LHCN-M2 (cell line): ENCODE results near the gene NR1D1. TPM values are rescaled to one million over a fixed set of nuclear protein-coding genes. Genes with fewer than 3 reads are reported as not detected.
"Not testable (repeated sequence)": the region's sequence is repeated elsewhere in the genome, so short reads cannot be mapped to it uniquely, and the experiment has no call there.

Source experiments
- DNase-seq: peaks from one replicate; pipeline ENCODE4 v3.0.0-alpha.2; 2012; ENCODE audit warnings: low read depth
- polyA plus RNA-seq: library from polyadenylated mRNA; unstranded; fragments of >200 nt; gene quantifications from one replicate; pipeline ENCODE4 v1.2.1, GENCODE V29; 2012; ENCODE audit warnings: missing spikeins
- total RNA-seq: library from RNA; depleted of rRNA; stranded (reverse); fragments of >200 nt; gene quantifications from 2 replicates; pipeline ENCODE4 v1.2.3, GENCODE V29; 2014; rRNA removed

NR1D1 gene
- 1.5 and 3.4 TPM in 2 replicates for total RNA-seq
- polyA plus RNA-seq: 3.6 TPM

DNA sequence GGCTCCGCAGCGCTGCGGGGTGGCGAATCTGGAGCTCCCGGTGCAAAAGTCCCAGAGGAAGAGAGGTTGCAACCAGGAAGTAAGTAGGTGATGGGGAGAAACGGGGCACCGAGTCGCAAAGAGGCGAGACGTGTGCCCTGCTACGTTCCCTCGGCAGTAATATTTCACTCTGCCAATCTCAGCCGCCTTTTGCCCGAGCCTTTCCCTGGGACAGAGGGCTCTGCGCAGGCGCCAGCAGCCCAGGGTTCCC is at the start of gene NR1D1:
TSS of gene NR1D1 (minus strand) at position 171 of the 250 bp plus-strand sequence. CDS start 495 bp downstream, outside the sequence.
- no peak for DNase-seq

DNA sequence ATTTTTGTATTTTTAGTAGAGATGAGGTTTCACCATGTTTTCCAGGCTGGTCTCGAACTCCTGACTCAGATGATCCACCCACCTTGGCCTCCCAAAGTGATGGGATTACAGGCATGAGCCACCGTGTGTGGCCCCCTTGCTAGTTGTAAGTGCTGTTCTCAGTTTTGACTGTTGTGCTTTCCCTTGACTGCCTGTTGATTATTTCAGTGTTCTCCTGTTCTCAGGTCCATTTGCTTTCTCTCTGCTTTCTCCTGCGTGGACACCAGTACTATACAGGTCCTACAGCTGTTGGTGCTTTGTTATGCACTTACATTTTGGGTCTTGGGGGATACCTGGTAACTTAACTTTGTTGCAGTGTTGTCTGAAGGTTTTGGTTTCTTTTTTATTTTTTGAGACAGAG is 48.1 kb upstream of the NR1D1 start:
- DNase-seq: no peak

- no peak for DNase-seq
Measured at GRCh38 chr17:40145476-40145875, 45.1 kb upstream of the NR1D1 start.

DNA sequence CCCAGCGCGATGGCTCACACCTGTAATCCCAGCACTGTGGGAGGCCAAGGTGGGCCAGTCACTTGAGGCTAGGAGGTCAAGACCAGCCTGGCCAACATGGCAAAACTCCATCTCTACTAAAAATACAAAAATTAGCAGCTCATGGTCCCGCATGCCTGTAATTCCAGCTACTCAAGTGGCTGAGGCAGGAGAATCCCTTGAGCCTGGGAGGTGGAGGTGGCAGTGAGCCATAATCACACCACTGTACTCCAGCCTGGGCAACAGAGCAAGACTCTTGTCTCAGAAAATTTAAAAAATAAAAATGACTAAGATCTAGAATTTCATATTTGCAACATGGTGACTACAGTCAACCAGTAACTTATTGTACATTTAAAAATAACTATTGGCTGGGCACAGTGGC is 42.8 kb upstream of the NR1D1 start:
- not testable (repeated sequence) for DNase-seq

DNA sequence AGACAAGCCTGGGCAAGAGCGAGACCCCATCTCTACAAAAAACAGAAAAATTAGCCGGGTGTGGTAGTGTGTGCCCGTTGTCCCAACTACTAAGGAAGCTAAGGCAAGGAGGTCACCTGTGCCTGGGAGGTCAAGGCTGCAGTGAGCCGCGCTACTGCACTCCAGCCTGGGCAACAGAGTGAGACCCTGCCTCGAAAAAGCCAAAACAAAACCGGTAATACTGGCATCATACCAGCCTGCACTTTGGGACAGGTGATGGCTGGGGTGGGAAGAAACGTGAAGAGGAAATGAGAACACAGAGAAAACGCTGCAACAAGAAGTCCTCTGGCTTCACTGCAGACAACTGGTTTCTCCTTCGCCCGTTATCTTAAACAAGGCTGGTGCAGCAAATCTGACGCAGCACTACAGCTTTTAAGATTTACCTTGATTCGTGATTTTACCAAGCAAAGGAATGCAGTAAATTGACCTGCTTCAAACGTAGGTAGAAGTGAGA is 39.2 kb upstream of the NR1D1 start:
- no peak for DNase-seq

DNA sequence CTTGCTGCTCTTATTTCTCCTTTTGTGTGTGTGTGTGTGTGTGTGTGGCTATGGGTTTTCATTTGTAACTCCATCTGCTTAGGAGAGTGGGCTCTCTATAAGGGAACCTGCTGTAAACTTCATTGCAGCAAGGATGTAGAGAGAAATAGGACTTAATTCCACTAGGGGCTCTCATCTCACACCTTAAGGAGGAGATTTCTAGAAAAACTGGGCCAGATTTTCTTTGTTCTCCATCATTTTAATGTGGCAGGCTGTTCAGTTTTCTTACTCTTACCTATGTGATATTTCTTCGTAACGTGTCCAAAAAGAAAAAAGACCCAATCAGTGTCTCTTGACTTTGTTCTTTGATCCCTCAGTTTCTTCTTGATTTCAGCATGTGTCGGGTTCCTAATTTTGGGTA is 35.4 kb upstream of the NR1D1 start:
- DNase-seq: no peak

DNA sequence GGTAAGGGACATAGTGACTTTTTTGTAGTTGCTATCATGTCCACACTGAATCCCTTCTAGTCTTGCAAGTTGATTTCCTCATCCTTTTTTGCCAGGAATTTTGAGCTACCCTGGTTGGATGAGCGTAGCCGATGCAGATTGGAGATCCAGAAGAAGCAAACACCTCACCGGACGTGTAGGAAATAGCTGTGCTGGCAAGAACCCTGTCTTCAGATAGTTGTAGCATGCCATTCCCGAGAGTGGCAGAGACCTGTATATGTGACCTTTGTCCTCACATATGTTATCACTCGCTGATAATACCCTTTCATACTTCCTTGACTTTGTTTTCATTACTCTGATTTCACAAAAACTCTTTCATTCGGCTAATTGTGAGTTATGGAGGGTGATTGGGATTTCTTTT is 33.8 kb upstream of the NR1D1 start:
- no peak for DNase-seq

GRCh38 chr17:40130352-40131042 is 30.1 kb upstream of the NR1D1 start:
- DNase-seq: no peak

GRCh38 chr17:40129498-40129897 is 29.1 kb upstream of the NR1D1 start:
- DNase-seq: no peak

DNA sequence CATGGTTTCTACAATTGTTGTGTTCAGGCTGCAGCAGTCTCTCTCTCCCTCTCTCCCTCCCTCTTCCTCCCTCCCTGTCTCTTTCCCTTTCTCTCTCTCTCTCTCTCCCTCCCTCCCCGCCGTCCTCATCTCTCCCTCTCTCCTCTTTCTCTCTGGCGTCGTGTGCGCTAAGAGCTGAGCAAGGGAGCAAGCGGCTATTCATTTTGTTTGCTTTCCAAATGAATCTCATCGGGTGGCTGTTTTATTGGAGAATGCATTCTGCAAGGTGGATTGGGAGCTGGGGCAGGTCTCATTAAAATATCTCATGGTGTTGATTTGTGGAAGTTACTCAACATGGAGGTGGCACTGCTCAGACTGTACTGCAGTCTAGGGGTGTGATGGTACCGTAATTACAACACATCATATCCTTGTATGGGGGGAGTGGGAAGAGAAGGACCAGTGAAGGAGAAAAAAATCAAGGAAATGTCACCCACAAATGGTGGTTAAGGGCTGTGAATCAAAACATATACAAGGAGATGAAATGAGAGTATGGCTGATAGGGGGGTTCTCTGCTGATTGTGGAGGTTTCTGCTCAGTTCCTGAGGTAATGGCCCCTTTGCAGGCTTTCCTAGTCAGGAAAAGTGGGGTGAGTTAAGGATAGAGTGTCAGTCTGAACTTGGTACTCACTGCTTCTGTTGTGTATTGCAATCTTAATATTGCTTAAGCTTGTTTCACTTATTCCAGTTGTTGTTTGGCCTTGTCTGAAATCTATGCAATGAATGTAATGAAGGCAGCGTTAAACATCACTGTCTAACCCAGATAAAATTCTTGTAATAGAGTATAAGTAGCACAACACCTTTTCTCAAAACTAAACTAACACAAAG is 24.1 kb upstream of the NR1D1 start:
- no peak for DNase-seq

GRCh38 chr17:40123811-40124114 is 23.4 kb upstream of the NR1D1 start:
- DNase-seq: no peak

DNA sequence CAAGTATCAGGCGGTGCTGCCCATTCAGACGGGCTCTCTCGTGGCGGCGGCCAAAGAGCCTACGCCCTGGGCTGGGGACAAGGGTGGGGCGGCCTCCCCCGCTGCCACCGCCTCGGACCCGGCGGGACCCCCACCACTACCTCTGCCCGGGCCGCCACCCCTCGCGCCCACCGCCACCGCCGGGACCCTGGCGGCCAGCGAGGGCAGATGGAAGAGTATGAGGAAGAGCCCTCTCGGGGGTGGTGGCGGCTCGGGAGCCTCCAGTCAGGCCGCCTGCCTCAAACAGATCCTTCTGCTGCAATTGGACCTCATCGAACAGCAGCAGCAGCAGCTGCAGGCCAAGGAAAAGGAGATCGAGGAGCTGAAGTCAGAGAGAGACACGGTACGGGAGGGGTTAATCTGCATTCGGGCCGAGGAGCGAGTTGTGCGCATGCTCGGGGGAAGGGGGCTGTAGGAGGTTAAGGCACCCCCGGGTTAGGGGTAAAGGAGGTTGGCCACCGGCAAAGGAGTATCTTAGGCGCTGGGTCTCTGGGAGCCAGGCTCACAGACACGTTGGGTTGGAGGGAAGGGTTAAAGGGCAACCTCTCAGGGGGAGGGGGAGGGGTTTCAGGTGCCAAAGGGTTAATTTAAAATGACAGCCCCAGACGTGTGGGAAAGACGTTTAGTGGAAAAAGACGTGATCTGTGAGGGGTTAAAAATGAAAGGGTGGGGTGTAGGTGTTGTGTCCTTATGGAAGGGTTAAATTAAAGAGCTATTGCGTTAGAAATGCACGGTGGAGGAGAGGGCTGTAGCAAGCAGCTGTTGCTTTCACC is 22.8 kb upstream of the NR1D1 start:
- DNase-seq: no peak

GRCh38 chr17:40122136-40122998 is 22.0 kb upstream of the NR1D1 start:
- DNase-seq: no peak

DNA sequence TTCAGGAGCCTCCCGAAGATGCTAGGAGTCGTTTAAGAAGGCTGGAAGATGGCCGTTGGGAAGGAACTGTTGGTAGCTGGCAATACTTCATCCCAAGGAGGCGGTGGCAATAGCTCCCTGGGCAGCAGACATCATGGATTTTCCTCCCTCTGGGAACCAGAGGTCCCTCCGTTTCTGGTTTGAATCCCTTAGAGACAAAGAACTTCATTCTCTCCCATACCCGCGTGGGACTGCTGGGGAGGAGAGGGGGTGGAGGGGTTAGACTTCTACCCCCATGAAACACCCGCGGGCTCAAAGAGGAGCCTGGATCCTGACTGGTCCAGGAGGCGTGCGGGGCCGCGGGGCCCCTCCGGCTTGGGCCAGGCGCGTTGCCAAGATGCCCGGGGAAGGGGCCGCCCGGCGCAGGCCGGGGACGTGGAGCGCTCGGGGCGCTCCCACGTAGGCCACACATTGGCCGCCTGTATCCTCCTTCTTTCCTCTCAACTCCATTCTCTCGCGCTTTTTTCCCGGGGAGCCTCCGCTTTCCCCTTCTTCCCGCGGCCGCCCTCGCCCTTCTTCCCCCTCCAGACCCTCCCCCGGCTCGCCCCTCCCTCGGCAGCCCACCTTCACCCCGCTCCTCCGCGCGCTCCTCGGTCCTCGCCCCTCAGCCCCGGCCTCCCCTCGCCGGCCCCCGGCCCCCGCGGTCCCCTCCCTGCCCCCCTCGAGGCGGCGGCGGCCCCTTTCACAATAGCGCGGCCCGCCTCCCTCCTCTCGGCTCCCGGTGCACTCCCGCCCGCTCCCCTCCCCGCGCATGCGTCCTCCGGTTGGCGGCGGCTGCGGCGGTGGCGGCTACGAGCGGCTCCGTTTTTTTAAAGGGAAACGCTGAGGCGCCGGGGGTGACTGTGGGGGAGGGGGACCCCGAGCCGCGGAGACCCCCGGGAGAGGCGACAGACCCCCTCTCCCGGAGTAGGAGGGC is 21.1 kb upstream of the NR1D1 start, which contains the start of gene MSL1:
TSS of gene MSL1 (plus strand) at position 791 of the 955 bp plus-strand sequence. CDS start 642 bp downstream, outside the sequence.
- DNase-seq: peak; percentile 72

DNA sequence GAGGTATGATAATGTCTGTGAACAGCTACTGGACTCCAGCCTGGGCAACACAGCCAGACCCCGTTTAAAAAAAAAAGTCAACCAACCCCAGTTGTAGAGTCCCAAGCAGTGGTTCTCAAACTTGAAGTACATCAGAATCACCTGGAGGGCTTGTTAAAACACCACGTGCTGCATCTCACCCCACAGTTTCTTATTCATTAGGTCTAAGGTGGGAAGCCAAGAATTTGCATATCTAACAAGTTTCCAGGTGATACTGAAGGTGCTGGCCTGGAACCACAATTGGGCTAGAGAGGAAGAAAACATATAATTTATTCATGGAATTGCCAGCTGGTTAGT is 14.7 kb upstream of the NR1D1 start:
- DNase-seq: no peak

DNA sequence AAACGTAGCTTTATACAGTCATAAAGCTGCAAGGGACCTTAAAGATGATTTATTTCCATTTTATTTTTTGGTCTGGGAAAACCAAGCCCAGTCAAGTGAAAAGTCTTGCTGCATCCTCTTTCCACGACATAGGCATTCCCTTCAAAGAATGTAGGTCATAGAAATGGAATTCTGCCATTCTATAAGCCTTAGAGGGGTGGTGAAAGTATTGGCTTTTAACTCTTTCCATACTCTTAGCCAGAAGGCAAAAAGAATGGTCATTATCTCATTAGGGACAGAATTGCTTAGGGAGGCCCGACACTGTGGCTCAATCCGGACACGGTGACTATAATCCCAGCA is 13.5 kb upstream of the NR1D1 start:
- DNase-seq: no peak

- peak; percentile 96 for DNase-seq
Measured at GRCh38 chr17:40113110-40113906, 12.9 kb upstream of the NR1D1 start.

DNA sequence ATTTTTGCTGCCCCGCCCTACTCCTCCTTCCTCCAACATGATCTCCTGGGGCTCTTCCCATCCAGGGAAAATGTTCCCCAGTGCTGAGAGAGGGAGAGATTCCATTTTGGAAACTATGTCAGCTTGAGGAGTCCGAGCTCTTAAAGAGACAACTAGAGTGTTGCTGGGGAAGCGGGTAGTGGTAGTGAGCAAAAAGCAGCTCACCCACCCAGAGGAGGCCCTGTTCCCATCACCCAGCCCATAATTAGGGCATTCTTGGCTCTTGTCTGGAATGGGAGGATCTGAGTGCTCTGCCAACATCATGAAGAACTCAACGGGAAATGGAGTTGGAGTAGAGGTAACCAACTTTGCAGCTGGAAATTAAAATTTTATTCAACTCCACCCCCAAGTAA is 12.3 kb upstream of the NR1D1 start:
- DNase-seq: no peak

DNA sequence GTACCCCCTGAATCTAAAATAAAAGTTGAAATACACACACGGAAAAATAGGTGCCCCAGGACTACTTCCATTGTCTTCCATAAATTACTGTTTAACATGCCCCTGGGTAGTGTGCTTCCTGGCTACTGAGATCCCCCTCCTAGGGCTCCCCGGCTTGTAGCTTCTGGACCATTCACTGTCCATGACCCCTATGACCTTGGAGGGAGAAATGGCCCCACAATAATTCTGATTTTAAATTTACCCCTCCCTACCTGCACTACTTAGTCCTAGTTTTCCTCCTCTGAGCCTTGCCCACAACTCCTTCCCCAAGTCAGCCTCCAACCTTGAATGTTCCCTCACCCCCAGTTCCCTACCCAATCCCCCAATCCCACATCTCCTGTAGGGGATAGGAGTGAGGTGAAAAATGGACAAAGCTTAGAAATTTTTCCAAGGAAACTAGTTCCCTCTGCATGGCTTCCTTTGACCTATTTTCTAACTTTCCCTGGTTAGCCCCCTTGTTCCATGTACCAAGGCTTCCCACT is 11.9 kb upstream of the NR1D1 start:
- DNase-seq: no peak
